K562 (cell line): ENCODE data around the gene POR. TPM values are rescaled to one million over a fixed set of nuclear protein-coding genes. Genes with fewer than 3 reads are reported as not detected.

ENCODE experiments used
- CREM ChIP-seq: IDR thresholded peaks from 2 replicates; pipeline ENCODE4 v1.6.1; 2014; ENCODE audit warnings: antibody characterized with exemption, low read depth
- DMBX1 ChIP-seq: fragments of 250-450 bp; sonication (Bioruptor Pico); IDR thresholded peaks from 2 replicates; pipeline ENCODE4 v1.8.0; 2022; ENCODE audit warnings: inconsistent platforms, mild to moderate bottlenecking, moderate library complexity, borderline replicate concordance
- EP400 ChIP-seq: fragments of 450-650 bp; IDR thresholded peaks from 2 replicates; pipeline ENCODE4 v1.6.1; 2017; ENCODE audit warnings: antibody characterized with exemption, mild to moderate bottlenecking, moderate library complexity
- HSF4 ChIP-seq: fragments of 250-450 bp; sonication (Bioruptor Pico); IDR thresholded peaks from 2 replicates; pipeline ENCODE4 v2.1.2; 2022; ENCODE audit warnings: mild to moderate bottlenecking, moderate library complexity, borderline replicate concordance
- RAD51 ChIP-seq: fragments of 450-650 bp; IDR thresholded peaks from 2 replicates; pipeline ENCODE4 v1.7.1; 2016; ENCODE audit warnings: low read depth, mild to moderate bottlenecking, borderline replicate concordance
- RB1 ChIP-seq: fragments of 450-650 bp; IDR thresholded peaks from 2 replicates; pipeline ENCODE4 v1.6.1; 2017; ENCODE audit warnings: low read depth, mild to moderate bottlenecking
- SRSF3 ChIP-seq: fragments of 200-400 bp; formaldehyde crosslinking; IDR thresholded peaks from 2 replicates; pipeline ENCODE4 v1.6.1; 2016; ENCODE audit warnings: mild to moderate bottlenecking, low read length, moderate library complexity; ENCODE audit not compliant: insufficient read depth
- TRIM28 ChIP-seq: fragments of 450-650 bp; IDR thresholded peaks from 2 replicates; pipeline ENCODE4 v1.6.1; 2017
- ZFX ChIP-seq: sonication (generic); formaldehyde crosslinking; IDR thresholded peaks from 2 replicates; pipeline ENCODE4 v1.8.0; 2022; ENCODE audit warnings: mild to moderate bottlenecking, missing genetic modification reagents, moderate library complexity
- ZNF175 ChIP-seq: fragments of 200-800 bp; sonication (Bioruptor generic); IDR thresholded peaks from 2 replicates; pipeline ENCODE4 v1.6.1; 2016; ENCODE audit warnings: low read depth, mild to moderate bottlenecking, missing genetic modification characterization, missing compliant biosample characterization
- ZNF584 ChIP-seq: fragments of 200-800 bp; sonication (Bioruptor generic); IDR thresholded peaks from 2 replicates; pipeline ENCODE4 v1.6.1; 2016; ENCODE audit warnings: low read depth, mild to moderate bottlenecking, missing genetic modification characterization, missing compliant biosample characterization
- polyA plus RNA-seq, 8 experiments: library from polyadenylated mRNA; depleted of rRNA in 4 of 8; stranded (reverse) in 5 of 8; unstranded in 3 of 8; fragments of >200 nt; fragmentation: Nextera tagmentation in 2 of 8; fragmentation: Illumina TruSeq in 1 of 8; extraction: Ambion mirVana in 2 of 8; extraction: Trizol in 1 of 8; gene quantifications; 2 replicates each; pipeline versions ENCODE4 v1.2.1 to v1.2.3, GENCODE V29; 2011 to 2014; ENCODE audit warnings: inconsistent platforms in 1 of 8, missing spikeins in 1 of 8
- total RNA-seq, 7 experiments: library from RNA; depleted of rRNA in 6 of 7; stranded (reverse); fragments of >200 nt in 6 of 7; fragmentation: Illumina TruSeq in 2 of 7; extraction: Trizol in 2 of 7; gene quantifications; 2 replicates each; pipeline versions ENCODE4 v1.2.1 to v1.2.3, GENCODE V29; 2011 to 2021; ENCODE audit warnings: low replicate concordance in 1 of 7
- TF ChIP-seq, protein P1 (sequence below), 2 experiments: fragments of 450-650 bp in 1 of 2; sonication (generic) in 1 of 2; formaldehyde crosslinking in 1 of 2; IDR thresholded peaks; 2 replicates each; pipeline versions ENCODE4 v1.7.1 to v1.9.0; 2016 to 2022; ENCODE audit warnings: inconsistent platforms in 1 of 2, mild to moderate bottlenecking in 1 of 2, missing genetic modification reagents in 1 of 2
- TF ChIP-seq, protein P2 (sequence below): fragments of 250-450 bp; sonication (Bioruptor Pico); IDR thresholded peaks from 2 replicates; pipeline ENCODE4 v1.4.0; 2020
- TF ChIP-seq, protein P3 (sequence below): fragments of 250-450 bp; sonication (Bioruptor Pico); IDR thresholded peaks from 2 replicates; pipeline ENCODE4 v1.8.0; 2021; ENCODE audit warnings: mild to moderate bottlenecking, moderate library complexity

POR gene
- total and polyA plus RNA-seq, 9 of the 15 experiments (the other 6 are each of a cell fraction or from before 2014, with no cell fraction given), result 4.7 to 142 (median 40.8) TPM

DNA sequence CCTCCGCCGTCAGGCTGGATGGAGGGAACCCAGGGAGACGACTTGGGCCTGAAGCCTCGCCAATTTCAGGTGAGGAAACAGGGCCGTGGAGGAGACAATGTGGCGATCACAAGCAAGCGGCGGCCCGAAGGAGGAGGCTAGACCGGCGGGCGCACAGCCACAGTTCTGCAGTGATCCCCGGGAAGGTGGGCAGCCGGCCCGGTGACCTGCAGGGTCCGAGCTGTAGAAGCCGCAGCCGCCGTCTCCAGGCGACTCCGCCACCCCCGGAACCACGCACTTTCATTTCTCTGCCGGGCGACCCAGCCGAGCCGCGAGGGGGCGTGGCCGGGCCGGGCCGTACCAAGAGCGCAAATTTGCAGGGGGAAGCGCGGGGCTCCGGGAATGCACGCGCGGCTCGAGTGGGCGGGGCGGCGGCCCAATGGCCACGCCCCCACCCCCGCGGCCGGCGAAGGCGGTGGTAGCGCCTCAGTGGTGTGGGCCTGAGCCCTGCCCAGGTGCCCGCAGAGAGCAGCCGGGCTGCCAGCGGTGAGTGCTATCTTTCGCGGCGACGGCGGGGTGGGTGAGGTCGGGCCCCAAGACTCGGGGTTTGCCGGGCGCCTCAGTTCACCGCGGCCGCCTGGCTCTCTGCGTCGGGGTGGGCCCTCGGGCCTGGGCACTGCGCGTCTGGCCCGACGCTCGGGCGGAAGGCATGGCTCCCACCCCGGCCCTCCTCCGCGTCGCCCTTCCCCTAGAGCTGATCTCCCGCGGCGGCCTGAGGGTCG, at the start of gene POR (continued):
- TF ChIP-seq, protein P1, sequence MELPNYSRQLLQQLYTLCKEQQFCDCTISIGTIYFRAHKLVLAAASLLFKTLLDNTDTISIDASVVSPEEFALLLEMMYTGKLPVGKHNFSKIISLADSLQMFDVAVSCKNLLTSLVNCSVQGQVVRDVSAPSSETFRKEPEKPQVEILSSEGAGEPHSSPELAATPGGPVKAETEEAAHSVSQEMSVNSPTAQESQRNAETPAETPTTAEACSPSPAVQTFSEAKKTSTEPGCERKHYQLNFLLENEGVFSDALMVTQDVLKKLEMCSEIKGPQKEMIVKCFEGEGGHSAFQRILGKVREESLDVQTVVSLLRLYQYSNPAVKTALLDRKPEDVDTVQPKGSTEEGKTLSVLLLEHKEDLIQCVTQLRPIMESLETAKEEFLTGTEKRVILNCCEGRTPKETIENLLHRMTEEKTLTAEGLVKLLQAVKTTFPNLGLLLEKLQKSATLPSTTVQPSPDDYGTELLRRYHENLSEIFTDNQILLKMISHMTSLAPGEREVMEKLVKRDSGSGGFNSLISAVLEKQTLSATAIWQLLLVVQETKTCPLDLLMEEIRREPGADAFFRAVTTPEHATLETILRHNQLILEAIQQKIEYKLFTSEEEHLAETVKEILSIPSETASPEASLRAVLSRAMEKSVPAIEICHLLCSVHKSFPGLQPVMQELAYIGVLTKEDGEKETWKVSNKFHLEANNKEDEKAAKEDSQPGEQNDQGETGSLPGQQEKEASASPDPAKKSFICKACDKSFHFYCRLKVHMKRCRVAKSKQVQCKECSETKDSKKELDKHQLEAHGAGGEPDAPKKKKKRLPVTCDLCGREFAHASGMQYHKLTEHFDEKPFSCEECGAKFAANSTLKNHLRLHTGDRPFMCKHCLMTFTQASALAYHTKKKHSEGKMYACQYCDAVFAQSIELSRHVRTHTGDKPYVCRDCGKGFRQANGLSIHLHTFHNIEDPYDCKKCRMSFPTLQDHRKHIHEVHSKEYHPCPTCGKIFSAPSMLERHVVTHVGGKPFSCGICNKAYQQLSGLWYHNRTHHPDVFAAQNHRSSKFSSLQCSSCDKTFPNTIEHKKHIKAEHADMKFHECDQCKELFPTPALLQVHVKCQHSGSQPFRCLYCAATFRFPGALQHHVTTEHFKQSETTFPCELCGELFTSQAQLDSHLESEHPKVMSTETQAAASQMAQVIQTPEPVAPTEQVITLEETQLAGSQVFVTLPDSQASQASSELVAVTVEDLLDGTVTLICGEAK (IDR thresholded peaks at IDR 0.05), result peak; percentile 39; the same call in 1 of the 2 replicates
- TF ChIP-seq, protein P1 (CRISPR knock-in tag; IDR thresholded peaks at IDR 0.05), result no peak
- TF ChIP-seq, protein P2, sequence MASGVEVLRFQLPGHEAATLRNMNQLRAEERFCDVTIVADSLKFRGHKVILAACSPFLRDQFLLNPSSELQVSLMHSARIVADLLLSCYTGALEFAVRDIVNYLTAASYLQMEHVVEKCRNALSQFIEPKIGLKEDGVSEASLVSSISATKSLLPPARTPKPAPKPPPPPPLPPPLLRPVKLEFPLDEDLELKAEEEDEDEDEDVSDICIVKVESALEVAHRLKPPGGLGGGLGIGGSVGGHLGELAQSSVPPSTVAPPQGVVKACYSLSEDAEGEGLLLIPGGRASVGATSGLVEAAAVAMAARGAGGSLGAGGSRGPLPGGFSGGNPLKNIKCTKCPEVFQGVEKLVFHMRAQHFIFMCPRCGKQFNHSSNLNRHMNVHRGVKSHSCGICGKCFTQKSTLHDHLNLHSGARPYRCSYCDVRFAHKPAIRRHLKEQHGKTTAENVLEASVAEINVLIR (CRISPR knock-in tag), result no peak
- TF ChIP-seq HSF4 (CRISPR knock-in tag), result no peak
- peak; percentile 35 for TF ChIP-seq DMBX1 (CRISPR knock-in tag)
- TF ChIP-seq ZNF175 (CRISPR knock-in tag), result 0 out of 2 replicates have a peak, but pooled peaks have one; percentile 12
- TF ChIP-seq, protein P3, sequence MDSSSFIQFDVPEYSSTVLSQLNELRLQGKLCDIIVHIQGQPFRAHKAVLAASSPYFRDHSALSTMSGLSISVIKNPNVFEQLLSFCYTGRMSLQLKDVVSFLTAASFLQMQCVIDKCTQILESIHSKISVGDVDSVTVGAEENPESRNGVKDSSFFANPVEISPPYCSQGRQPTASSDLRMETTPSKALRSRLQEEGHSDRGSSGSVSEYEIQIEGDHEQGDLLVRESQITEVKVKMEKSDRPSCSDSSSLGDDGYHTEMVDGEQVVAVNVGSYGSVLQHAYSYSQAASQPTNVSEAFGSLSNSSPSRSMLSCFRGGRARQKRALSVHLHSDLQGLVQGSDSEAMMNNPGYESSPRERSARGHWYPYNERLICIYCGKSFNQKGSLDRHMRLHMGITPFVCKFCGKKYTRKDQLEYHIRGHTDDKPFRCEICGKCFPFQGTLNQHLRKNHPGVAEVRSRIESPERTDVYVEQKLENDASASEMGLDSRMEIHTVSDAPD, result no peak
- TF ChIP-seq TRIM28, result no peak
- peak; percentile 99 for TF ChIP-seq ZFX (CRISPR knock-in tag)
- TF ChIP-seq RB1, result peak; percentile 98
- TF ChIP-seq CREM, result no peak
- TF ChIP-seq EP400, result peak; percentile 79; the same call in 1 of the 2 replicates
- TF ChIP-seq RAD51, result no peak
- TF ChIP-seq SRSF3, result no peak
- TF ChIP-seq ZNF584 (CRISPR knock-in tag), result no peak
